ENCODE results near the gene RASGEF1C. TPM values are rescaled to one million over a fixed set of nuclear protein-coding genes. Genes with fewer than 3 reads are reported as not detected.

The RASGEF1C gene
- total RNA-seq, 1 experiment from 2014 or later = 0.39 TPM

DNA sequence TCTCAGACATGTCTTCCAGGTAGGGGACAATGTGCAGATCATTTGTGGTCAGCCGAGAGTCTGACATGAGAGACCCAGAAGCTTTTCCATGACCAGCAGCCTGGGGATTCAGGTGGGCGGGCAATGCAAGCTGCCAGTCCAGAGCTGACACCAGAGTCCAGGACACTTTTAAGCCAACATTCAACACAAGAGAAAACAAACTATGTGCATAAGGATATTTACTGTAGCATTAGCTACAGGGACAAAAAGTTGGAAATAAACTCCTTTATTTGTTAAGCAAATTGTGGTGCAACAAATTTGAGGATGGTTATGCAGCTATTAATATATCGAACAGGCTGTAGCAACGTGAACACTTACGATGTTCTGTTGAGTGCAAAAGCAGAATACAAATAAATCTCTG is 127.5 kb downstream of the RASGEF1C start:
- no peak for DNase-seq (ENCODE audit: low spot score)

DNA sequence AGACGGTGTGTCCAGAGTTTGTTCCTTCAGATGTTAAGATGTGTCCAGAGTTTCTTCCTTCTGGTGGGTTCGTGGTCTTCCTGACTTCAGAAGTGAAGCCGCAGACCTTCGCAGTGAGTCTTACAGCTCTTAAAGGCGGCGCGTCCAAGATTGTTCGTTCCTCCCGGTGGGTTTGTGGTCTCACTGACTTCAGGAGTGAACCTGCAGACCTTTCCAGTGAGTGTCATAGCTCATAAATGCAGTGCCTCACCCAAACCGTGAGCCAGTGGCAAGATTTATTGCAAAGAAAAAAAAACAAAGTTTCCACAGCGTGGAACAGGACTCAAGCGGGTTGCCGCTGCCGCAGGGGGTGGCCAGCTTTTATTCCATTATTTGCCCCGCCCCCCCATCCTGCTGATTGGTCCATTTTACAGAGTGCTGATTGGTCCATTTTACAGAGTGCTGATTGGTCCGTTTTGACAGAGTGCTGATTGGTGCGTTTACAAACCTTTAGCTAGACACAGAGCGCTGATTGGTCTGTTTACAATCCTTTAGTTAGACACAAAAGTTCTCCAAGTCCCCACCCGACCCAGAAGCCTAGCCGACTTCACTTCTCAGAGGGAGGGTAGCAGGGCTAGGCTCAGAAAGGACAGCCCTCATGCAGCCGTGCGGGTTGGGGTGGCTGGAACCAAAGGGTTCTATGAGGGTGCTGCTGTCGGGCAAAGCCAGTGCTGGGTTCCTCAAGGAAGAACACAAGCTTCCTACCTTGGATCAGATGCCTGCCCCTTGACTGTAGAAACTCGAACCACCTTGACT is 128.3 kb downstream of the RASGEF1C start:
- DNase-seq (ENCODE audit: low spot score) = no peak

DNA sequence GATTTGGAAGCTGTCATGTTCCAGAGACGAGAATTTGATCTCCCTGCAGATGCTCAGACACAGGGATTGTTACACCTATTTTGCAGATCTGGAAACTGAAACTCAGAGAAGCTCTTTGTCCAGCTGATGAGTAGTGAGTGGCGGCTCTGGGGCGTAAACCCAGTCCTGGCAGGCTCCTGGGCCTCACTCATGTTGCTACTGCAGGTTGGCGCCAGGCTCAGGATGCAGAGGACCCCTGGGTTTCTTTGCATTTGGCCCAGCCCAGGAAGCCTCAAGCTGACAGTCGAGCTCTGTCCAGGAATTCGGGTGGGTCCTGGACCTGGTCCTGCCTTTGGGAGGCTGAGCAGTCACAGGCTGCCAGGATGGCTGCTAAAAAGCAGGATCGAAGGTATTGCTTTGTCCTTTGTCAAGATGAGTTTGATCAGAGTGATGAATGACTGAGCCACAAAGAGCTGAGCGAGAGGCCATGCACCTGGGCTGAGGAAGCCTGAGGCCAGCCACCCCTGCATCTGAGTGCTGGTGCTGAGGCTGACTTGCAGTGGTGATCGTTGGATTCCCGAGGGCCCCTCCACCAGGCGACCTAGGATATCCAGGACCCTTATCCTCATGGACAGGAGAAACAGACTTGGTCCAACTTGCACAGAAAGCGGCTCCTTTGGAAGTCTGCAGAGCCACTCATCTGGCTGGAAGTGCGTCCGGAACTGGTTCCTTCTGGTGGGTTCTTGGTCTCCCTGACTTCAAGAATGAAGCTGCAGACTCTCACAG is 129.1 kb downstream of the RASGEF1C start:
- no peak for DNase-seq (ENCODE audit: low spot score)

DNA sequence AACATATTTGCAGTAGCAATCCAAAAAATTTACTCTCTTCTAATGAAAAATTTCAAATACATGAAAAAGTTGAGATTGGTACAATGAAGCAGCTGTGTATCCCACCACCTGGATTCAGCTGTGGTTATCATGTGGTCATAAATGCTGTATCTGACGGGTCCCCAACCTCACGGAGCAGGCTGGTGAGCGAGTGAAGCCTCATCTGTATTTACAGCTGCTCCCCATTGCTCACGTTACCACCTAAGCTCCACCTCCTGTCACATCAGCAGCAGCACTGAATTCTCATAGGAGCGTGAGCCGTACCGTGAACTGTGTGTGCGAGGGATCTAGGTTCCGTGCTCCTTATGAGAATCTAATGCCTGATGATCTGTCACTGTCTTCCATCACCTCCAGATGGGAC is 130.7 kb downstream of the RASGEF1C start:
- no peak for DNase-seq (ENCODE audit: low spot score)

DNA sequence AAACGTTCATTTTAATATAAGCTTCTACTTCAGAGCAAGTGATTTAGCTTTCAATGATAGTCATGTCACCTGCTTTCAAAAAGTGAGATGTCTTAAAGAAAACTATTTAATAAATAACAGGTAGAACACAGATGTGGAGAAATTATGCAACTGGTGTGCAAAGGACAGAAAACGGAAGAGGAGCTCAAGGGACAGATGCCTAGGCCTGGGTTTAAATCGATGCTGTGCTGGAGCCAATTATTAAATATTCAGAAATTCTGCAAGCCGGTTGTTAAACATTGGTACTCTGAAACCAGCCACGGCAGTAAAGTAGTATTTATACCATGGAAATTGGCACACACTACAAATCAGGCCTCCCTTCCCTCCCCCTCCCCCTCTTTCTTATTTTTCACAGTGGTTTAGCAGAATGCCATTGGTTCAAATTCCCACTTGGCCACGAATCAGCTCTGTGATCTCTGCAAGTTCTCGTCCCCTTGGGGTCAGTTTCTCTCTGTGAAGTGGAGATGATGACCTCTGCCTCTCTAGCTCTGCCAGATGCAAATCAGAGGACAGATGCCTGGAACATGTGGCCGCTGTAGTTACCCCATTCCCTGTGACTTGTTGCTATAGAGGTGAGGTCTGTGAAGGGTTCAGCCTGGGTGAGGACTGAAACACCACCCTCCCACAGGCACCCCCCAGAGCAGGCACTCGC is 131.3 kb downstream of the RASGEF1C start:
- DNase-seq (ENCODE audit: low spot score) = no peak

DNA sequence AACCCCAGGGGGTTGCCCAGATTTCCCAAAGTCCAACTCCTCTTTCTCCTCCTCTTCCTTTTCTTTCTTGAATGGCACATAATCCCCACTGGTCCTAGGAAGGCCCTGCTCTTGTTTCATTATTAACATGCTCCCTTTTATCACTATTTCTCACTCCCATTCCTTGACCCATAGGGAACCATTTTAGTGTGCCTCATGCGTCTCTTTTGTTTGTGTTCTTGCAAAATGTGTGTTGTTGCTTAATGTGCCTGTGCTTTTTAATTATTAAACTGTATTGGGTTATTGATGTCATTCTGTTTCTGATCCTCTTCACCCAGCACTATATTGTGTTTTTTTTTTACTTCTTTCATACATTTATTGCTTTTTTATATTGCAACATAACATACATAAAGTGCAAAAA is 133.3 kb downstream of the RASGEF1C start:
- no peak for DNase-seq (ENCODE audit: low spot score)

DNA sequence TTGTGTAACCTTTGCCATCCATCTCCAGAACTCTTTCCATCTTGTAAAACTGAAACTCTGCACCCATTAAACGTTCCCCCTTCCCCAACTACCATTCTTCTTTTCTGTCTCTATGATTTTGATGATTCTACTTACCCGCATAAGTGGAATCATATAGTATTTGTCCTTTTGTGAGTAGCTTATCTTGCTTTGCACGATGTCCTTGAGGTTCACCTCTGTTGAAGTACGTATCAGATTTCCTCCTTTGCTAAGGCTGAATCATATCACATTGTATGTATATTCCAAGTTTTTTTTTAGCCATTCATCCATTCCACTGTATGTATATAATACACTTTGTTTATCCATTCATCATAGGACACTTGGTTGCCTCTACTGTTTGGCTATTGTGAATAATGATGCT is 134.5 kb downstream of the RASGEF1C start:
- DNase-seq (ENCODE audit: low spot score) = no peak

DNA sequence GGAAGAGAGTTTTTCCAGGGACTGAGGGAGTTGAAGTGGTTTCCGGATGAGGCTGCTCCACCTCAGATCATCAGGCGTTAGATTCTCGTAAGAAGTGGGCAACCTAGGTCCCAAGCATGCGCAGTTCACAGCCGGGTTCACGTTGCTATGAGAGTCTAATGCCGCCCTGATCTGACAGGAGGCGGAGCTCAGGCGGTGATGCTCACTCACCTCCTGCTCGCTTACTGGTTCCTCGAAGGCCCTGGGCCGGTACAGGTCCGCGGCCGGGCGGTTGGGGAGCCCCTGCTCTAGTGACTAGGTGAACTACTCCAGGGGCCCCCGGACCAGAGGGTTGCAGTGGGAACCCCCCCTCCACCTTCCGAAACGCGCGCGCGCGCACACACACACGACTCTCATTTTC is 136.5 kb downstream of the RASGEF1C start:
- DNase-seq (ENCODE audit: low spot score) = no peak

DNA sequence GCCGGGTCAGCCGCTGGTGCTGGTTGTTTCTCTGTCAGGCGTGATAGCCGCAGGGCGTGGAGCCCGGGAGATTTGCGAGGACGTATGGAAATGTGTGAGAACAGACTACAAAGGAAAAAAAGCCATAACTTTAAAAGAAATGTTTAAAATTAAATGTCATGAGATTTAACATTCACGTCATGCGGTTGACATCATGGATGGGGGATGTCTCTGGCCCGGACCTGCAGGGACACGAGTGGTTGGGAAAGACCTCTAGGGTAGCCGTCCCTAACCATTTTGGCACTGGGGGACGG is 136.8 kb downstream of the RASGEF1C start:
- DNase-seq (ENCODE audit: low spot score) = no peak

DNA sequence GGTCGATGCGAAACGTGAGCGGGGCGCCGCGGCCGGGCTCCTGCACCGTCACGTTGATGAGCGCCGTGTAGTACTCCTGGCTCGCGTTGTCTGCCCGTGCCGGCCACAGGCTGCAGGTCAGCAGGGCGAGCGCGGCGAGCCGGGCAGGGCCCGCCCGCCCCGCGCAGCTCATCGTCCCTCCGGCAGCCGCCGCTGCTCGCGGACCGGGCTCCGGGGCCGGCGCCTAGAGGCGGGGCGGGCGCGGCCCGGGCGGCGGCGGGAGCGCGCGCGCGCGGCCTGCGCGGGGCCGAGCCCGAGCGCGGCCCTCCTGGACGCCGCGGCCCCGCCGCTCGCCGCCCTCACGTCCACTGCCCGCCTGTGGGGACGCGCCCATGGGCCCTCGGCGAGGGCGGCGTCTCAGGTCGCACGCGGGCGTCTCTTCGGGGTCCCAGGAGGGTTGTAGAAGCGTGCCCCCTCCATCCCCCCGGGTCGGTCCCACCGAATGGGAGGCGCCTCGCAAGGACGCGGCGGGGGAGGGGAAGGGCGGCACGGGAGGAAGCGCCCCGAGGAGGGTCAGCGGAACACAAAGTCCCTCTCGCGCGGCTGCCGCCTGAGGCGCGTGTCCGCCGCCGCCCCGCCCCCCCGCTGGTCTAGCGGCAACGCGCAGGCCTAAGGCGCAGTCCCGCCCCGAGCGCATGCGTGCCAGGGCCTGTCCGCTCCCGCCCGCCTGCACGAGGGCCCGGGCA is 137.3 kb downstream of the RASGEF1C start, which contains the start of gene RNF130:
TSS of gene RNF130 (minus strand) at position 229 of the 725 bp plus-strand sequence. CDS start at position 172, 57 bp downstream.
- peak; percentile 94 for DNase-seq (ENCODE audit: low spot score)

DNA sequence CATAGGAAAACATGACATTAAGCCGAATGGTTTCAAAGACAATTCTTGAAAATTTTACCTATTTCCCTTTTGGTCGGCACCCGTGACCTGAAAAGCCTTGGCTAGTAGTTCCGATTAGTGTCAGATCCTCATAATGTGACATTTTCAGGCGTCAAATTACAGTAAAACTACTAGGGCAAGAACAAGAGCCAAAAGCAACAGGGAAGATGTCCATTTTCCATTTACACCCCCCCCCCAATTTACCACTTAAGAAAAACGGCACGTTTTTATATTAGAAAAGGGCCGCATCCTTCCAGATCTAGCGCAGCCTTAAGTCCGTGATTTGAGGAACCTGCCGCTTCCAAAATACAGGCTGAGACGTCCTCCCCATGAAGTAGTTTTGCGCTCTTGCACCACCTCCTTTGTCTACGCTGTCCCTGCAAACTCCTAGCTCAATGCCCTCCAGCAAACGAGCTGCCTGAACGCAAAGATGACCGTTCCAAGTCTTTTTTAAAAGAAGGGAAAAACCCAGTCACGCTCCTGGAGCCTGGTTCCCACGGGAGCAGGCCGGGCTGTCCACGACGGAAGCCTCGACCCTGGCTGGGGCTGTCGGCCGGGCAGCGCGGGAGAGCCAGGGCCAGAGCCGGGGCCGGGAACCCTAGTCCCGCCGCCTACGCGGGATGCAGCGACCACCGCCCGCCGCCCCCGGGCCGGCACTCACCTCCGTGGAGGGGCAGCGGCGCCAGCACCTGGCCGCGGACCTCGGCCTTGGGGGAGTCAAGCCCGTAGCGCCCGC is 138.1 kb downstream of the RASGEF1C start:
- DNase-seq (ENCODE audit: low spot score) = peak; percentile 43

DNA sequence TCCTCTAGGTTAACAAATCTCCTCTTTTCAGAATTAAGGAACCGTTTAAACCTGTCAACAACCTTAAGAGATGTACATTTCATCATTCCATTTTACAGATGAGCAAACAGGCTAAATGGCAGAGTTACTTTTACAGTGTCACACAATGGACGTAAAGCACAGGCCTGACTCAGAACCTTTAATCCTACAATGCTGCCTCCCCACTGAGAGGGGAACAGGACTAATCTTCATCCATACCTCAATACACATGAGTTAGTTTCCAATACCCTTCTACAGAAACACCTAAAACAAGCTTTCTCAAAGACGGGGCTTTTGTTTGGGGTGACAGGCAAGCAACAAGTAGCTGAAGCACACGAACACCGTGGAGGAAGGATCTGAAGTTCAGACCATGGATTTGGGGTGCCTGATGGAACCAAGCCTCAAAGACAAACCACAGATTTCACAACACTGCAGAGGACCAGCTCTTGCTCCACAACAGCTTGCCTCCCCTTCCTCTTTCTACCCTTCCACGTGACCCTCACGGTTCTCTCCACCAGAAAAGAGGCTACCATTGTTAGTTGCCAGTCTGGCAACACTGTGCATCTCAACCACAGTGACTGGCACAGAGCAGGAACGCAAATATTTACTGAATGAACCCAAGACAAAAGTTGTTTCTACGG is 139.3 kb downstream of the RASGEF1C start:
- peak; percentile 40 for DNase-seq (ENCODE audit: low spot score)

DNA sequence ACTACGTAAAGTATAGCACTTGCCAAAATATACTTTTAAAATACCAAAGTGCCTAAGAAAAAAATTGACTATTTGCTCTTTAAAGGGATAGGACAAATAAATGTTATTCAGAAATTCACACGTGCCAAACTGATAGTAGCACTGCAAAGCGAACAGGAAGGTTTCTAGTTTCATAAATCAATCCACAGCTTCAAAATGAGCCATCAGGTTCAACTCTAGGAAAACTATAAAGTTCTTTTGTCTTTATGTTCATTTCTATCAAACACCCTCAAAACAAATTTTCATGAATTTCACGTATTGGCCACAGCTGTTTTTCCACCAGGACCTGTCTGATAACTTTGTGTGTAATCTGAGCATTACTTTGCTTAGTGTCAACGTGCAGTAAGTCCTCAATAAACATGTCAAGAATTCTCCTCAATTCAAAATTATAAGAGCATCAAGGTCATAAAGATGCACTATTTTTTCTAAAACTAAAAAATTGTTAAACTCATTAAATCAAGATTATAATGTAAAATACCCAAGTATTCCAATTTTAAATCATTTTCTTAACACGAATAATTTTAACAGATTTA is 140.4 kb downstream of the RASGEF1C start:
- no peak for DNase-seq (ENCODE audit: low spot score)

DNA sequence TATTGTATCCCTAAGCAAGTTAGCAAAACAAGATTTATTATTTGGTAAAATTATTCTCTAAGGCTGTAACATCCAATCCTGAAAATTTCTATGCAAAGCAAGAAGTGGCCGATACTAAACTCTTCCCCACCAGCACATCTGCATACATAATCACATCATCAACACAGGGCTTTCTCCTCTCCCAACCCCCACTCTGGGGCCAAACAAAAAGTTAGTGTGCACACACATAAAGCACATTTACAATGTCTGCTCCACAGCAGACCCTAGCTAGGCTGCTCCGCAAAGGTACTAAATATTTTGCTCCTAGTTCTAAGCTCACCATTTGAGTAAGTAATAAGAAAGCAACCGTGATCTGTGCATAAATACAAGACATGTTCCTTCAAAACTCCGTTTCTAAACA is 141.0 kb downstream of the RASGEF1C start:
- DNase-seq (ENCODE audit: low spot score) = no peak

DNA sequence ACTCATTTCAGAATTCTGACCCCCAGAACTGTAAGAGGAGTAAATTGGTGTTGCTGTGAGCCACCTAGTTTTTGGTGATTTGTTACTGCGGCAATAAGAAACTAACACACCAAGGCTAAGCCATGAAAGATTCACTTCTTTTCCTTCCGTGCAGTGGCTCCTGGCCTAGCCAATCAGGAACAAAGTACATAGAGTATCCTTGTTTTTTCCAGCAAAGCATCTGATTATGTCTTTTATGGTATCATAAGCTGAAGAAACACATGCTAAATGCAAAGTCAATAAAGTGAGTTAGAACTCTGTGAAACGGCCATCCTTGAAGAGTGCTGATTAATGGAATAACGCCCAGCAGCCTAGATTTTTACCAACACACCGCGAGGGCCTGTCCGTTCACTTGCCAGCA is 148.8 kb downstream of the RASGEF1C start:
- no peak for DNase-seq (ENCODE audit: low spot score)

DNA sequence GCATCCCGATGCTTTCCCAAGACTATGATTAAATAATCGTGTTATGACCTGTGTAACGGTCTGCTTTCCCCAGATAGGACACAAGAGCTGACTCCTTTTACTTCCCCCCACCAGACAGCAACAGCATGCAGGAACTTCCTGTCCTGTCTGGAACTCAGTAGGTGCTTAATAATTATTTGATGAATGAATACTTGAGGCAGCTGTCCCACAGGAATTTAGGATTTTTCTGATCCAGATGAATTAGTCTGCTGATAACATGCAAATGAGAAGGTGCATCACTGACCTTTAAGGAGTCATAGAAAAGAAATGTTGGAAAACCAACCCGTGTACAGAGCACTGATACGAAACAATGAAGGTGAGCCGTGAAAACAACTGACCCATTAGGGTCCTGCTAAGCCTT is 149.7 kb downstream of the RASGEF1C start:
- DNase-seq (ENCODE audit: low spot score) = no peak

DNA sequence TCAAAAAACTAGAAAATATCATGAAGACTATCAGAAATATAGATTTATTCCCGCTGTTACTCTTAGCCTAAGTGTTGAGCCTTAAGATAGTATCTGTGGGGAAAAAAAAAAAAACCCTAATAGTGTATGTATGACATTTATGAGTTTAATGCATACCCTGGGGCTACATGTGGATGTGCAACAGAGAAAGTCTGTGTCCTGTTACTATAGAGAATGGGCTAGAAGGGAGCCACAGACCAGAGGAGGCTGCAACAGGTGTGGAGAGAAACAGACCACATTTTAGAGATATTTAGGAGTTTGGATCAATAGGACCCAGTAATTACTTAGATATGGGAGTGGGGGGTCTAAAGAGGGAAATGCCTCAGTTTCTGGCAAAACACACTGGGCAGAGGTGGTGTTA is 152.9 kb downstream of the RASGEF1C start:
- DNase-seq (ENCODE audit: low spot score) = no peak

DNA sequence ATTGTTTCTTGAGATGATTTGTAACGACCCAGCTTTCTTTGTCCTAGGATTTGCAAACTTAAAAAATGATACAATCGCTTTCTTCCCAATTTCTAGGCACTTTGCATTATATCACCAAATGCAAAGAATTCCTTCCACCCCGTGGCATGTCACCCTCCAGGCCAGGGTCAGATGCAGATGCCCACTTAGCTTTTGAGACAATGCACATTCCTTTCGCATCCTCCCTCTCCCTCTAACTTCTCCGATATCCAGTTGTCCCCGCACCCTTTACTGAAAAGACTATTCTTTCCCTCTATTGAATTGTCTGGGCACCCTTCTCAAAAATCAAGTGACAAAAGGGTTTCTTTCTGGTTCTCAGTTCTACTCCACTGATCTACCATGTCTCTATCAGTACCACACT is 154.8 kb downstream of the RASGEF1C start:
- DNase-seq (ENCODE audit: low spot score) = no peak

DNA sequence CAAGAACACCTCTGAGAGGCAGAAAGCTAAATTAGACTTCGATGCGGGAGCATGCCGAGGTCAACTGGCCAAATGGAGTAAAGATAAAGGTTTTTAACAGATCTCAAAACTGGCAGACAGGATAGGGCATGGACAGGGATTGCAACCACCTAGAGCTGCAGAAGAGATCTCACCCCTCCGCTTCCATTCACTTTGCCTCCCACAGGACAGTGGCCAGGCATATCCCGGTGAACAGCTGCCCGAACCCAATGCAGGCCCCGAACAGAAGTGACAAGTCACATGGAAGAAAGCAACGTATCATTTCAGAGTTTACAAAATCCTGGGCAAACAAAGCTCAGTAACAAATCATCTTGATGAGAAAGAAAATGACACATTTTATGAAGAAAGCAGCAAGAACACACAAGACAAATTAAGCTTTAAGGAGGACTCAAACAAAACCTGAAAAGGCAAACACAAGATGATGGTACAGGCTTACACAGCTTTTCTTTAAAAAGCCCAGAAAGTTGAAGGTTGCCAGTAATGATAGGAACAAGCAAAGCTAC is 155.9 kb downstream of the RASGEF1C start:
- DNase-seq (ENCODE audit: low spot score) = no peak

DNA sequence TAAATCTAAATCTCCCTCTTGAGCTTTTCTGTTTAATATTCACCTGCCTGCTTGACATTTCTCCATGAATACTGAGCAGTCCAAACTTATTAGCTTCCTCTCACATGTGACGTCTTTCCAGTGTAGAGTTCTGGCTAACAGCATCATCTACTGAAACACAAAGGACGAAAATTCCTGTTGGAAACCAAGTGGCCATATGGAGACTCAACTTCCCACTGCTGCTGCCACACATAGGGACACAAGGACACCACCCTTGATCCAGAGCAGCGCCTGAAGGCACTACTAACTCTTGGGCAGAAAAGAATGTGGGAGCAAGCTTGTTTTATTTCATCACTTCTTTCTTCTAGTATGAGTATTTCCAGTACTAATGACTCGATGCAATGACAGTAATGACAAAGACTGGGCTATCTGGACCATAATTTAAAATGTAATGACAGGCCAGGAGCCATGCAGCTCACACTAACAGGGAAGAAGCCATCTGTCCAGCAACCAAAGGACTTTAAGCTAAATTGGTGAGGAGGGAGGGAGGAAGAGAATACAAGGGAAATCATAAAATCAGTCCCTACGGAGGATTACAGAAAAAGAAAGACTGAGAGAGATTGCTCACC is 156.7 kb downstream of the RASGEF1C start:
- DNase-seq (ENCODE audit: low spot score) = no peak
